OCI-LY7 (cell line): Measurements from ENCODE around the gene PLEK. TPM values are rescaled to one million over a fixed set of nuclear protein-coding genes. Genes with fewer than 3 reads are reported as not detected.

Experiments used
- BruUV-seq: library from RNA; stranded (reverse); fragments of 400-500 nt; replicated peaks from 2 replicates; lab custom pipeline; 2021; lab: Mats Ljungman, UMichigan
- CTCF ChIA-PET: fragments of 300-600 bp; sonication (Branson Sonifier 250); formaldehyde crosslinking; loops from one replicate; lab custom pipeline; 2022; ENCODE audit warnings: antibody characterized with exemption; ENCODE audit not compliant: unreplicated experiment; lab: Charles Lee
- POLR2A ChIA-PET: fragments of 300-600 bp; sonication (Branson Sonifier 250); formaldehyde crosslinking; loops from one replicate; lab custom pipeline; 2022; ENCODE audit warnings: antibody characterized with exemption; lab: Charles Lee
- DNase-seq: peaks from one replicate; pipeline ENCODE4 v3.0.0-alpha.2; 2015; ENCODE audit warnings: low spot score
- H2AFZ ChIP-seq: fragments of 200-600 bp; sonication (generic), shearing (Covaris generic); 2 replicates; pipeline ENCODE4 v1.6.1; 2014; ENCODE audit warnings: mild to moderate bottlenecking, antibody characterized with exemption, low read length, moderate library complexity
- H3K27ac ChIP-seq: fragments of 200-600 bp; sonication (generic); 2 replicates; pipeline ENCODE4 v1.5.1; 2014; ENCODE audit warnings: mixed run types, low read depth, mild to moderate bottlenecking, moderate library complexity, low read length, inconsistent platforms; ENCODE audit not compliant: poor library complexity, severe bottlenecking
- H3K36me3 ChIP-seq: fragments of 200-600 bp; sonication (generic); 2 replicates; pipeline ENCODE4 v1.6.1; 2014; ENCODE audit warnings: mild to moderate bottlenecking, antibody characterized with exemption, low read length, moderate library complexity, mixed read lengths; ENCODE audit not compliant: insufficient read depth
- H3K4me1 ChIP-seq: fragments of 200-600 bp; sonication (generic); 2 replicates; pipeline ENCODE4 v1.5.1; 2014; ENCODE audit warnings: mild to moderate bottlenecking, low read length; ENCODE audit not compliant: insufficient read depth, poor library complexity, severe bottlenecking
- H3K4me2 ChIP-seq: fragments of 200-600 bp; sonication (generic); 2 replicates; pipeline ENCODE4 v1.6.1; 2014; ENCODE audit warnings: mild to moderate bottlenecking, low read length
- H3K4me3 ChIP-seq: fragments of 200-600 bp; sonication (generic); 2 replicates; pipeline ENCODE4 v1.5.1; 2014; ENCODE audit warnings: mild to moderate bottlenecking, low read depth, low read length; ENCODE audit not compliant: poor library complexity, severe bottlenecking
- H3K79me2 ChIP-seq: fragments of 200-600 bp; sonication (generic); 2 replicates; pipeline ENCODE4 v1.6.1; 2016; ENCODE audit warnings: low read depth, mild to moderate bottlenecking, low read length, moderate library complexity, mixed read lengths; ENCODE audit not compliant: insufficient read depth
- H3K9me2 ChIP-seq: fragments of 200-600 bp; sonication (generic); 2 replicates; pipeline ENCODE4 v1.6.1; 2016; ENCODE audit warnings: mild to moderate bottlenecking, low read length, mixed read lengths; ENCODE audit not compliant: insufficient read depth
- H3K9me3 ChIP-seq: fragments of 200-600 bp; sonication (generic); 2 replicates; pipeline ENCODE4 v1.6.1; 2014; ENCODE audit warnings: mild to moderate bottlenecking, mixed run types, low read length, mixed read lengths
- H4K20me1 ChIP-seq: fragments of 200-600 bp; sonication (generic); 2 replicates; pipeline ENCODE4 v1.6.1; 2014; ENCODE audit warnings: mild to moderate bottlenecking, antibody characterized with exemption, low read length, moderate library complexity, mixed read lengths; ENCODE audit not compliant: insufficient read depth
- EZH2phosphoT487 ChIP-seq: fragments of 200-600 bp; sonication (generic); IDR thresholded peaks from 2 replicates; pipeline ENCODE4 v1.6.1; 2018; ENCODE audit warnings: low read depth, borderline replicate concordance, mild to moderate bottlenecking, mixed run types, antibody characterized with exemption, low read length, moderate library complexity, mixed read lengths
- intact Hi-C: fragments of 100-400 bp; cut with micrococcal nuclease; formaldehyde crosslinking; loops from one replicate; pipeline ENCODE4 v1.10.0; 2022; ENCODE audit not compliant: unreplicated experiment
- total RNA-seq, 2 experiments: library from RNA; depleted of rRNA in 1 of 2; stranded (reverse); fragments of >200 nt in 1 of 2; shearing (Covaris generic) in 1 of 2; gene quantifications; 2 replicates each; pipeline ENCODE4 v1.2.3, GENCODE V29; 2014 to 2022
- TF ChIP-seq, protein P1 (sequence below): fragments of 200-600 bp; sonication (generic); conservative IDR thresholded peaks from 2 replicates; pipeline ENCODE4 v1.5.1; 2014; ENCODE audit warnings: mild to moderate bottlenecking, antibody characterized with exemption, low read length, moderate library complexity, mixed read lengths

Gene PLEK
- total RNA-seq, 2 experiments from 2014 or later, result 20.8 to 80.6 TPM

DNA sequence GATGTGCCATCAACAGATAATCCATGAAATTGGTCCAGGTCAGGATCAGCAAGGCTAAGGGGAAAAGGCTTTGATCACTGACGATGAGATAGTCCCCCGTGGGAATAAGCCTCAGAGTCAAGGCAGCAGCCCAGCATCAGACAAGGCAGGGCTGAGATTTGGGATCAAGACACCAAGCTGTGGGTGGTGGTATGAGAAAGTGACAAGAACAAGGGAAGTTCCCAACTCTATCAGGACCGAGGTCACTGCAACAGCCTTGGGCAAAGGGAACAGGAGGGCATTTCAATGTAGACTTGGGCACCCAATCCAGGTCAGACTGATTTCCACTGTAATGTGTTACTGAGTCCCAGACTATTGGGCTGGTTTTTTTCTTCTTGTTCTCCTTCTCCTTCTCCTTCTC is 18.7 kb downstream of the PLEK start:
- no peaks in the 10 kb centered on the region for H3K9me2 ChIP-seq
- no peak overlapping the region for H2AFZ ChIP-seq
- peaks cover 56% of the 10 kb centered on the region for H3K4me1 ChIP-seq
- ChIA-PET CTCF (interaction anchor here (1.3 kb wide), 1 partner anchor 57 kb away, joined by 3 read pairs; no protein-coding TSS in a partner anchor), POLR2A (interaction anchor here (1.9 kb wide), 1 partner anchor 18 kb away, joined by 8 read pairs; the partner anchor contains the start of gene PLEK)
- peaks cover 15% of the 10 kb centered on the region for H3K79me2 ChIP-seq
- no peak overlapping the region for H3K27ac ChIP-seq
- no peaks in the 10 kb centered on the region for H4K20me1 ChIP-seq
- no peak for TF ChIP-seq EZH2phosphoT487
- TF ChIP-seq, protein P1, sequence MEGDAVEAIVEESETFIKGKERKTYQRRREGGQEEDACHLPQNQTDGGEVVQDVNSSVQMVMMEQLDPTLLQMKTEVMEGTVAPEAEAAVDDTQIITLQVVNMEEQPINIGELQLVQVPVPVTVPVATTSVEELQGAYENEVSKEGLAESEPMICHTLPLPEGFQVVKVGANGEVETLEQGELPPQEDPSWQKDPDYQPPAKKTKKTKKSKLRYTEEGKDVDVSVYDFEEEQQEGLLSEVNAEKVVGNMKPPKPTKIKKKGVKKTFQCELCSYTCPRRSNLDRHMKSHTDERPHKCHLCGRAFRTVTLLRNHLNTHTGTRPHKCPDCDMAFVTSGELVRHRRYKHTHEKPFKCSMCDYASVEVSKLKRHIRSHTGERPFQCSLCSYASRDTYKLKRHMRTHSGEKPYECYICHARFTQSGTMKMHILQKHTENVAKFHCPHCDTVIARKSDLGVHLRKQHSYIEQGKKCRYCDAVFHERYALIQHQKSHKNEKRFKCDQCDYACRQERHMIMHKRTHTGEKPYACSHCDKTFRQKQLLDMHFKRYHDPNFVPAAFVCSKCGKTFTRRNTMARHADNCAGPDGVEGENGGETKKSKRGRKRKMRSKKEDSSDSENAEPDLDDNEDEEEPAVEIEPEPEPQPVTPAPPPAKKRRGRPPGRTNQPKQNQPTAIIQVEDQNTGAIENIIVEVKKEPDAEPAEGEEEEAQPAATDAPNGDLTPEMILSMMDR, result no peak
- DNase-seq, result no peak
- H3K9me3 ChIP-seq, result no peaks in the 10 kb centered on the region
- BruUV-seq, result no TSS peak
- no peak overlapping the region for H3K4me3 ChIP-seq
- H3K36me3 ChIP-seq, result peaks cover 65% of the 10 kb centered on the region
- peak overlapping the region; percentile 73; the same call in 1 of the 2 replicates for H3K4me2 ChIP-seq
- intact Hi-C loops, result no loop called here

DNA sequence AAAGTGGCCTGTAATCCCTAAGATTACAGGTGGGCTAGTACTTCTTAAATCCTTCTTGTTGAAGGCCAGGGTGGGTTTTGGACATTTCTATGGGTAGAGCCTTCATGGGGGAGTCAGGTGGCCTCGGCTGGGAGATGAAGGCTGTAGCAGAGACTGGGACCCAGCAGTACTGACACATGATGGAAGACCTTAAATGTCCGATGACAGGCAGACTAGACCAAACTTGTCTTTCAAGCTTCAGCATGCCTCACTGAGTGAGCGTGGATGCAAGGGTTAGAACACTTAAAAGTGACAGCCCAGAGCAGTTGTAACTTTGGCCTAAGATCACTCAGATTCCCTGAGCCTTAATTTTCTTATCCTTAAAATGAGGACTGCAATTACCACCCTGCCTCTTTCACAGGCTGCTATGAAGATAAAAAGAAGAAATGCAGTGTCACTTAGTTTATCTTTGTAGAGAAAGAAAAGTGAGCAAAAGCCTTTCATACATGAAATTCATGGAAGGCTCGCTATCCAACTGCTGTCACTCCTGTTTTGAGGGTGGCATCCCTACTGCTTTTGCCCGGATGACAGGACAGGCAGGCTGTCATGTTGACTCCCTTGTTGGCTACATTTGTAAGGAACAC is 19.5 kb downstream of the PLEK start:
- Histone ChIP-seq H2AFZ (peak overlapping the region; percentile 10; the same call in 1 of the 2 replicates), H3K36me3 (peaks cover 72% of the 10 kb centered on the region), H3K79me2 (peaks cover 16% of the 10 kb centered on the region), H3K9me2 (no peaks in the 10 kb centered on the region), H4K20me1 (no peaks in the 10 kb centered on the region), H3K4me1 (peaks cover 64% of the 10 kb centered on the region), H3K27ac (peak overlapping the region; percentile 87), H3K9me3 (no peaks in the 10 kb centered on the region), H3K4me2 (peak overlapping the region; percentile 73), H3K4me3 (peak overlapping the region; percentile 31)
- intact Hi-C loops, result loop anchor here (1.0 kb wide), 1 partner anchor 19 kb away; the partner anchor contains the start of gene PLEK
- no TSS peak for BruUV-seq
- TF ChIP-seq, protein P1, result no peak
- TF ChIP-seq EZH2phosphoT487, result no peak
- POLR2A ChIA-PET, result interaction anchor here (0.5 to 0.8 kb wide), 4 partner anchors 18 to 305 kb away, joined by 3 to 5 read pairs (median 4); no protein-coding TSS in a partner anchor
- CTCF ChIA-PET, result interaction anchor here (1.3 kb wide), 1 partner anchor 57 kb away, joined by 3 read pairs; no protein-coding TSS in a partner anchor
- no peak for DNase-seq
